SK-N-SH (cell line): ENCODE results near the gene STK32A. TPM values are rescaled to one million over a fixed set of nuclear protein-coding genes. Genes with fewer than 3 reads are reported as not detected.
A peak's percentile ranks its signal among the peaks of the same experiment; 100 is the strongest.

Source experiments
- CTCF ChIA-PET: fragments of 300-600, 350-600 bp; formaldehyde crosslinking; extraction: SDS; loops from one replicate; lab custom pipeline; 2021; lab: Yijun Ruan, JAX
- POLR2A ChIA-PET: fragments of 350-600 bp; sonication (Branson Sonifier 250); formaldehyde crosslinking; extraction: SDS; loops from one replicate; lab custom pipeline; 2020; ENCODE audit warnings: antibody characterized with exemption, inconsistent platforms; lab: Yijun Ruan, JAX
- DNase-seq: peaks from one replicate; pipeline ENCODE4 v3.0.0; 2012
- H2AFZ ChIP-seq: fragments of 200-600 bp; sonication (generic); 2 replicates; pipeline ENCODE4 v1.8.1; 2016; ENCODE audit warnings: antibody characterized with exemption, mild to moderate bottlenecking, low read depth
- H3F3A ChIP-seq: fragments of 200-600 bp; sonication (generic); replicated peaks from 2 replicates; pipeline ENCODE3; 2016; ENCODE audit warnings: antibody characterized with exemption, mild to moderate bottlenecking; ENCODE audit not compliant: insufficient read depth
- H3K27ac ChIP-seq, 2 experiments: fragments of 200-500 bp in 1 of 2; fragments of 200-600 bp in 1 of 2; sonication (Bioruptor generic) in 1 of 2; sonication (generic), shearing (Covaris generic) in 1 of 2; 2 replicates each; pipeline versions ENCODE4 v1.5.1 to v1.6.1; 2014 to 2016; ENCODE audit warnings: low read depth in 2 of 2, inconsistent platforms in 1 of 2, low read length in 1 of 2, mild to moderate bottlenecking in 1 of 2, mixed read lengths in 1 of 2
- H3K27me3 ChIP-seq: fragments of 200-600 bp; sonication (generic), shearing (Covaris generic); 2 replicates; pipeline ENCODE4 v1.6.1; 2016; ENCODE audit warnings: mixed run types; ENCODE audit not compliant: insufficient read depth
- H3K36me3 ChIP-seq, 2 experiments: fragments of 200-500 bp in 1 of 2; fragments of 200-600 bp in 1 of 2; sonication (Bioruptor generic) in 1 of 2; sonication (generic) in 1 of 2; replicated peaks in 1 of 2; 2 replicates each; pipeline versions ENCODE3 to v1.5.1; 2014 to 2016; ENCODE audit warnings: low read length in 1 of 2, mild to moderate bottlenecking in 1 of 2; ENCODE audit not compliant: insufficient read depth in 2 of 2, control insufficient read depth in 1 of 2
- H3K4me1 ChIP-seq, 2 experiments: fragments of 200-500 bp in 1 of 2; fragments of 200-600 bp in 1 of 2; sonication (Bioruptor generic) in 1 of 2; sonication (generic), shearing (Covaris generic) in 1 of 2; 2 replicates each; pipeline versions ENCODE4 v1.5.1 to v1.6.1; 2014 to 2016; ENCODE audit warnings: low read depth in 1 of 2, low read length in 1 of 2, mixed run types in 1 of 2; ENCODE audit not compliant: insufficient read depth in 2 of 2, control insufficient read depth in 1 of 2
- H3K4me2 ChIP-seq: fragments of 200-600 bp; sonication (generic), shearing (Covaris generic); 2 replicates; pipeline ENCODE4 v1.6.1; 2017; ENCODE audit warnings: mixed run types
- H3K4me3 ChIP-seq, 2 experiments: fragments of 200-500 bp in 1 of 2; fragments of 200-600 bp in 1 of 2; sonication (Bioruptor generic) in 1 of 2; sonication (generic), shearing (Covaris generic) in 1 of 2; 2 replicates each; pipeline versions ENCODE4 v1.5.1 to v1.8.1; 2014 to 2016; ENCODE audit warnings: low read depth in 2 of 2, inconsistent platforms in 1 of 2, low read length in 1 of 2, mild to moderate bottlenecking in 1 of 2, mixed read lengths in 1 of 2, moderate library complexity in 1 of 2
- H3K79me2 ChIP-seq: fragments of 200-600 bp; sonication (generic); 2 replicates; pipeline ENCODE4 v1.8.1; 2017; ENCODE audit warnings: mild to moderate bottlenecking; ENCODE audit not compliant: insufficient read depth
- H3K9ac ChIP-seq: fragments of 200-600 bp; sonication (generic); 2 replicates; pipeline ENCODE4 v1.6.1; 2017; ENCODE audit warnings: mixed run types
- H3K9me2 ChIP-seq: fragments of 200-600 bp; sonication (generic); 2 replicates; pipeline ENCODE4 v1.6.1; 2017; ENCODE audit warnings: mixed run types
- H3K9me3 ChIP-seq: fragments of 200-600 bp; sonication (generic); 2 replicates; pipeline ENCODE4 v1.6.1; 2017; ENCODE audit warnings: mixed run types, mild to moderate bottlenecking, moderate library complexity
- H4K20me1 ChIP-seq: fragments of 200-600 bp; sonication (generic); 2 replicates; pipeline ENCODE4 v1.6.1; 2017; ENCODE audit warnings: mild to moderate bottlenecking, mixed run types; ENCODE audit not compliant: insufficient read depth
- CHD2 ChIP-seq: fragments of 150-350 bp; IDR thresholded peaks from 2 replicates; pipeline ENCODE4 v1.6.1; 2018; ENCODE audit warnings: low read length; ENCODE audit not compliant: partially characterized antibody
- EP300 ChIP-seq, 2 experiments: IDR thresholded peaks; 2 replicates each; pipeline versions ENCODE4 v1.4.0 to v1.6.1; 2012; ENCODE audit warnings: borderline replicate concordance in 1 of 2, low read depth in 1 of 2, low read length in 1 of 2
- FOXJ3 ChIP-seq: sonication (generic); formaldehyde crosslinking; IDR thresholded peaks from 2 replicates; pipeline ENCODE4 v1.5.1; 2020; ENCODE audit warnings: mild to moderate bottlenecking, missing genetic modification reagents
- GABPA ChIP-seq: IDR thresholded peaks from 2 replicates; pipeline ENCODE4 v1.4.0; 2012; ENCODE audit warnings: low read depth, mild to moderate bottlenecking
- GATA2 ChIP-seq: sonication (generic); formaldehyde crosslinking; IDR thresholded peaks from 2 replicates; pipeline ENCODE4 v1.5.0; 2020; ENCODE audit warnings: mild to moderate bottlenecking, missing genetic modification reagents
- JUND ChIP-seq: IDR thresholded peaks from 2 replicates; pipeline ENCODE4 v1.4.0; 2012
- MEF2A ChIP-seq: IDR thresholded peaks from 2 replicates; pipeline ENCODE4 v1.4.0; 2012; ENCODE audit warnings: low read depth, borderline replicate concordance
- RAD21 ChIP-seq: IDR thresholded peaks from 2 replicates; pipeline ENCODE4 v1.6.1; 2012; ENCODE audit warnings: mild to moderate bottlenecking, low read length
- RCOR1 ChIP-seq: fragments of 150-350 bp; IDR thresholded peaks from 2 replicates; pipeline ENCODE4 v1.6.1; 2017; ENCODE audit warnings: antibody characterized with exemption, low read length
- RXRA ChIP-seq: IDR thresholded peaks from 2 replicates; pipeline ENCODE4 v1.4.0; 2012; ENCODE audit warnings: low read depth, mild to moderate bottlenecking, borderline replicate concordance
- SMC3 ChIP-seq: IDR thresholded peaks from 2 replicates; pipeline ENCODE4 v1.6.1; 2012; ENCODE audit warnings: low read depth, low read length, improper control_type of control experiment
- TCF12 ChIP-seq: IDR thresholded peaks from 2 replicates; pipeline ENCODE4 v1.4.0; 2012
- WGBS: methylation state at CpG from one replicate; pipeline ENCODE4 v1.1.6; 2017; ENCODE audit warnings: low lambda C conversion rate; 5-methylcytosine and 5-hydroxymethylcytosine counted together
- polyA plus RNA-seq, 3 experiments: library from polyadenylated mRNA; depleted of rRNA; stranded (reverse); fragments of >200 nt; gene quantifications; 2 replicates each; pipeline ENCODE4 v1.2.3, GENCODE V29; 2012
- TF ChIP-seq, protein P1 (sequence below): fragments of 200-600 bp; sonication (generic); IDR thresholded peaks from 2 replicates; pipeline ENCODE4 v1.6.1; 2017; ENCODE audit warnings: antibody characterized with exemption, mild to moderate bottlenecking, moderate library complexity
- TF ChIP-seq, protein P2 (sequence below): fragments of 150-350 bp; IDR thresholded peaks from 2 replicates; pipeline ENCODE4 v1.6.1; 2016; ENCODE audit warnings: mild to moderate bottlenecking, low read depth, low read length

STK32A gene
- 0.18 and 0.20 TPM in 2 replicates for polyA plus RNA-seq (2012; rRNA removed)
- polyA plus RNA-seq (2012; cell fraction: cytosol; rRNA removed) = 0.22 and 0.26 TPM in 2 replicates
- polyA plus RNA-seq (2012; cell fraction: nucleus; rRNA removed) = 0.25 and 0.66 TPM in 2 replicates

DNA sequence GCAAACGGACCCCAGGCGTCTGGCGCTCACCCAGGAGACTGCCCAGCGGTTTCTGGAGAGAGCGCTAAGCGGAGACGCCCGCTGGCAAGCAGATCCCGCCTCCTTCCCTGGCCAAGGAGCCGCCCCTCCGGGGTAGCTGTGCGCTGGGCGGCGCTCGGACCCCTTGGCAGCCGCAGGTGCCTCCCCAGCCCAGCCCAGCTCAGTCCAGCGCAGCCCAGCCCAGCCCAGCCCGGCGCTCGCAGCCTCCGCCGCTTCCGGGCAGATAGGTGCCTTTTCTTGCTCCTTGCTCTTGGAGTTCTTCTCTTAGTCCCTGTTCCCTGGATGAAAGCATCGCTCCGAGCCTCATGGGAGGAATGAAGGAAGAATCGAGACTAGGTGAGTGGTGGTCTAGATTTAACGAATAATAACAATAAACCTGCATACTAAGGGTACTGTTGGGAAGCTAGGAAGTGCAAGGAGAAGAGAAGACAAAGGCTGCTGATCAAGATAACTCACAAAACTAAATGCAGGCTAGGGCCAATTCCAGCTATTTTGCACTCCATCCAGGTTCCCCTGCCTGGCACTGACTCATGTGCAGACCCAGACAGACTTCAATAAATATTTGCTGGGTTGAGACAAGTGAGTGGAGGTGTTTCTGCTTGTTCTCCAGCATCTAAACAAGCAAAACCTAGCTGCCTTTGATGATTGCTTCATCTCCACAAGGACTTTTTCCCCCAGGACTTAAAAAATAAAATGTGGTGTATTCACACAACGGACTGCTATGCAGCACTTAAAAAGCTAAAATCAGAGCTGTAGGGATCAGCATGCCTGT, at the start of gene STK32A:
Gene STK32A, plus strand, starts transcription at position 202 of the 811 bp plus-strand sequence. CDS start 4,609 bp downstream, outside the sequence.
- WGBS = 6% methylated on average over 20 of the region's 28 CpGs

DNA sequence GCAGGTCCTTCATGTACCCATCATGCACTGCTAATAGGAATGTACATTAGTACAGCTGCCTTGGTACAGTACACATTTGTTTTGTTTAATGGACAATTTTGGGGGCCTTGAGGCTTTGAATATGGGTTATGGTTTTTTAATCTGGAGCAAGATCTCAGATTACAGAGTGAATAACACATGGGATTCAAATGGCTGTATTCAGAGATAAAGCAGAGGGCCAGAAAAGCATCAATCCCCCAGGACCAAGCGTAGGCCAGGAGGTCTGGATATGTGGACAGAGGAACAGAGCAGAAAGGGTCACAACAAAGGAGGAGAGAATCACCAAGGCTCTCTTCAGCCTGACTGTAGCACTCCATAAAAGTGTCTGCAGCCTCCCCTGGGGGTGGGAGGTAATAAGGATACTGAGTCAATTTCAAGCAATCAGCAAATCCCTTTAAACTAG, 47.7 kb upstream of the STK32A start:
- POLR2A ChIA-PET = interaction anchor here (1.7 kb wide), 1 partner anchor 653 kb away, joined by 3 read pairs; no protein-coding TSS in a partner anchor
- Histone ChIP-seq H3K4me2 (no peak overlapping the region), H3K9me2 (no peaks in the 10 kb centered on the region), H2AFZ (no peak overlapping the region), H3K4me3 (no peak overlapping the region), H3K4me1 (peaks cover 4 to 7% of the 10 kb centered on the region in 2 experiments; a peak in 2 of 4 replicates), H4K20me1 (no peaks in the 10 kb centered on the region)
- TF ChIP-seq TCF12 (peak; percentile 25; the same call in 1 of the 2 replicates), EP300 (IDR thresholded peaks at IDR 0.05; ENCODE audit: borderline replicate concordance in 1 of 2, low read depth in 1 of 2, low read length in 1 of 2) (peak in 1 of 2 experiments; percentile 92; a peak in 2 of 4 replicates), MEF2A (no peak), CHD2 (peak; percentile 55), GABPA (no peak), FOXJ3 (CRISPR knock-in tag) (peak; percentile 69; the same call in 1 of the 2 replicates), RXRA (no peak), JUND (no peak), GATA2 (peak; percentile 94), RCOR1 (peak; percentile 83), SMC3 (peak; percentile 24; the same call in 1 of the 2 replicates), RAD21 (peak; percentile 47)
- TF ChIP-seq, protein P1, sequence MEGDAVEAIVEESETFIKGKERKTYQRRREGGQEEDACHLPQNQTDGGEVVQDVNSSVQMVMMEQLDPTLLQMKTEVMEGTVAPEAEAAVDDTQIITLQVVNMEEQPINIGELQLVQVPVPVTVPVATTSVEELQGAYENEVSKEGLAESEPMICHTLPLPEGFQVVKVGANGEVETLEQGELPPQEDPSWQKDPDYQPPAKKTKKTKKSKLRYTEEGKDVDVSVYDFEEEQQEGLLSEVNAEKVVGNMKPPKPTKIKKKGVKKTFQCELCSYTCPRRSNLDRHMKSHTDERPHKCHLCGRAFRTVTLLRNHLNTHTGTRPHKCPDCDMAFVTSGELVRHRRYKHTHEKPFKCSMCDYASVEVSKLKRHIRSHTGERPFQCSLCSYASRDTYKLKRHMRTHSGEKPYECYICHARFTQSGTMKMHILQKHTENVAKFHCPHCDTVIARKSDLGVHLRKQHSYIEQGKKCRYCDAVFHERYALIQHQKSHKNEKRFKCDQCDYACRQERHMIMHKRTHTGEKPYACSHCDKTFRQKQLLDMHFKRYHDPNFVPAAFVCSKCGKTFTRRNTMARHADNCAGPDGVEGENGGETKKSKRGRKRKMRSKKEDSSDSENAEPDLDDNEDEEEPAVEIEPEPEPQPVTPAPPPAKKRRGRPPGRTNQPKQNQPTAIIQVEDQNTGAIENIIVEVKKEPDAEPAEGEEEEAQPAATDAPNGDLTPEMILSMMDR = no peak
- TF ChIP-seq, all 33 proteins: peak for 8
- no peaks in the 10 kb centered on the region for H3F3A ChIP-seq
- no peaks in the 10 kb centered on the region for H3K27me3 ChIP-seq
- no peaks in the 10 kb centered on the region for H3K36me3 ChIP-seq
- peak; percentile 54 for DNase-seq
- H3K27ac ChIP-seq = peak overlapping the region in 1 of 2 experiments; percentile 88; a peak in 2 of 4 replicates
- no peaks in the 10 kb centered on the region for H3K9me3 ChIP-seq
- WGBS = 61% methylated on average over 1 of the region's 1 CpG
- CTCF ChIA-PET = interaction anchor here (1.1 to 9.3 kb wide), 9 partner anchors 21 to 654 kb away, joined by 3 to 145 read pairs (median 21); no protein-coding TSS in a partner anchor
- no peaks in the 10 kb centered on the region for H3K79me2 ChIP-seq
- no peak overlapping the region for H3K9ac ChIP-seq

More for the DNA sequence above, at the start of gene STK32A:
- no peaks in the 10 kb centered on the region for H3F3A ChIP-seq
- no peaks in the 10 kb centered on the region for H3K27me3 ChIP-seq
- no peaks in the 10 kb centered on the region for H3K9me2 ChIP-seq
- no peaks in the 10 kb centered on the region for H3K9me3 ChIP-seq
- TF ChIP-seq GABPA = no peak
- no peak for TF ChIP-seq RCOR1
- peak; percentile 6; the same call in 1 of the 2 replicates for TF ChIP-seq SMC3
- TF ChIP-seq, protein P1 = peak; percentile 30; the same call in 1 of the 2 replicates
- TF ChIP-seq, protein P2, sequence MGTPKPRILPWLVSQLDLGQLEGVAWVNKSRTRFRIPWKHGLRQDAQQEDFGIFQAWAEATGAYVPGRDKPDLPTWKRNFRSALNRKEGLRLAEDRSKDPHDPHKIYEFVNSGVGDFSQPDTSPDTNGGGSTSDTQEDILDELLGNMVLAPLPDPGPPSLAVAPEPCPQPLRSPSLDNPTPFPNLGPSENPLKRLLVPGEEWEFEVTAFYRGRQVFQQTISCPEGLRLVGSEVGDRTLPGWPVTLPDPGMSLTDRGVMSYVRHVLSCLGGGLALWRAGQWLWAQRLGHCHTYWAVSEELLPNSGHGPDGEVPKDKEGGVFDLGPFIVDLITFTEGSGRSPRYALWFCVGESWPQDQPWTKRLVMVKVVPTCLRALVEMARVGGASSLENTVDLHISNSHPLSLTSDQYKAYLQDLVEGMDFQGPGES = no peak
- TF ChIP-seq RAD21 = peak; percentile 45
- peak within 1 kb of the TSS; percentile 57; the same call in 1 of the 2 replicates for H3K9ac ChIP-seq
- peak within 1 kb of the TSS; percentile 85 for H2AFZ ChIP-seq
- no peaks in the 10 kb centered on the region; a peak in 1 of 4 replicates for H3K4me1 ChIP-seq
- H3K27ac ChIP-seq = no peak within 1 kb of the TSS; a peak in 1 of 4 replicates
- H3K4me2 ChIP-seq = peak within 1 kb of the TSS; percentile 88
- peak within 1 kb of the TSS; percentile 67 to 78 for H3K4me3 ChIP-seq
- no peaks in the 10 kb centered on the region for H3K79me2 ChIP-seq
- ChIA-PET POLR2A (no interaction called here), CTCF (interaction anchor here (0.8 to 2.3 kb wide), 6 partner anchors 10 to 343 kb away, joined by 3 to 11 read pairs (median 4); no protein-coding TSS in a partner anchor)
- no peaks in the 10 kb centered on the region for H3K36me3 ChIP-seq
- no peaks in the 10 kb centered on the region for H4K20me1 ChIP-seq
- DNase-seq = peak; percentile 80
